B cell (primary cell): ENCODE results near the gene SUGCT. TPM values are rescaled to one million over a fixed set of nuclear protein-coding genes. Genes with fewer than 3 reads are reported as not detected.

Source experiments
- ATAC-seq: fragments of 200-7000 bp; cut with Tn5 transposase; one replicate; pipeline ENCODE4 v1.10.0; 2021; ENCODE audit warnings: low read depth, mild to moderate bottlenecking, moderate number of reproducible peaks, moderate library complexity
- CTCF ChIA-PET: fragments of 350-600 bp; sonication (Branson Sonifier 250); formaldehyde crosslinking; loops from one replicate; lab custom pipeline; 2021; ENCODE audit warnings: antibody characterized with exemption, inconsistent platforms; lab: Charles Lee
- POLR2A ChIA-PET: fragments of 350-600 bp; sonication (Branson Sonifier 250); formaldehyde crosslinking; loops from one replicate; lab custom pipeline; 2021; ENCODE audit warnings: antibody characterized with exemption; lab: Charles Lee
- DNase-seq: peaks from one replicate; pipeline ENCODE4 v3.0.0; 2013
- H2AFZ ChIP-seq: 2 replicates; pipeline ENCODE4 v1.6.1; 2012; ENCODE audit warnings: mild to moderate bottlenecking, low read depth, low read length; ENCODE audit not compliant: insufficient read depth, poor library complexity, severe bottlenecking
- H3K27ac ChIP-seq, 2 donors: 1 replicate in 1 of 2; 2 replicates in 1 of 2; pipeline ENCODE4 v1.5.1; 2012 to 2013; ENCODE audit warnings: low read length in 2 of 2, mild to moderate bottlenecking in 2 of 2, moderate library complexity in 1 of 2
- H3K27me3 ChIP-seq, 4 experiments: fragments of 200-600 bp in 1 of 4; sonication (generic) in 1 of 4; replicated peaks in 1 of 4; 1 replicate in 2 of 4; 2 replicates in 2 of 4; pipeline versions ENCODE4 v1.6.1 to v1.7.0; 2013 to 2016; ENCODE audit warnings: low read length in 3 of 4, mild to moderate bottlenecking in 2 of 4, mixed read lengths in 1 of 4, moderate library complexity in 1 of 4; ENCODE audit not compliant: insufficient read depth in 4 of 4, control insufficient read depth in 3 of 4; ENCODE audit errors: control extremely low read depth in 1 of 4
- H3K36me3 ChIP-seq, 2 experiments: replicated peaks in 1 of 2; 1 replicate in 1 of 2; 2 replicates in 1 of 2; pipeline versions ENCODE4 v1.6.1 to v1.7.1; 2013; ENCODE audit warnings: low read length in 1 of 2; ENCODE audit not compliant: insufficient read depth in 2 of 2, control insufficient read depth in 1 of 2; ENCODE audit errors: control extremely low read depth in 1 of 2, extremely low read depth in 1 of 2
- H3K4me1 ChIP-seq, 2 donors: fragments of 200-600 bp in 1 of 2; sonication (generic) in 1 of 2; 1 replicate in 1 of 2; 2 replicates in 1 of 2; pipeline versions ENCODE4 v1.5.1 to v1.6.1; 2013 to 2017; ENCODE audit warnings: low read length in 2 of 2; ENCODE audit not compliant: control insufficient read depth in 2 of 2, insufficient read depth in 2 of 2
- H3K4me2 ChIP-seq: replicated peaks from 2 replicates; pipeline ENCODE3; 2012; ENCODE audit warnings: mild to moderate bottlenecking, low read depth, low read length; ENCODE audit not compliant: poor library complexity, severe bottlenecking
- H3K4me3 ChIP-seq, 5 experiments: fragments of 200-600 bp in 1 of 5; sonication (generic) in 1 of 5; 1 replicate in 3 of 5; 2 replicates in 2 of 5; pipeline versions ENCODE4 v1.5.1 to v1.7.0; 2011 to 2016; ENCODE audit warnings: low read length in 4 of 5, mild to moderate bottlenecking in 4 of 5, low read depth in 2 of 5, control low read depth in 1 of 5, moderate library complexity in 1 of 5; ENCODE audit not compliant: insufficient read depth in 1 of 5; ENCODE audit errors: control extremely low read depth in 1 of 5, extremely low read depth in 1 of 5
- H3K79me2 ChIP-seq: fragments of 200-600 bp; sonication (generic); one replicate; pipeline ENCODE4 v1.6.0; 2016; ENCODE audit warnings: low read length; ENCODE audit not compliant: control insufficient read depth, insufficient read depth
- H3K9ac ChIP-seq: fragments of 200-600 bp; sonication (generic); 2 replicates; pipeline ENCODE4 v1.6.1; 2017; ENCODE audit warnings: mild to moderate bottlenecking, low read length, moderate library complexity
- H3K9me3 ChIP-seq, 3 donors: one replicate each; pipeline versions ENCODE4 v1.6.1 to v1.7.1; 2013; ENCODE audit warnings: low read length in 2 of 3; ENCODE audit not compliant: control insufficient read depth in 2 of 3, insufficient read depth in 1 of 3; ENCODE audit errors: control extremely low read depth in 1 of 3
- H4K20me1 ChIP-seq: 2 replicates; pipeline ENCODE4 v1.6.0; 2012; ENCODE audit warnings: mild to moderate bottlenecking, low read length; ENCODE audit not compliant: insufficient read depth, control insufficient read depth, poor library complexity, severe bottlenecking
- H3K27ac Mint-ChIP-seq: one replicate; pipeline ENCODE4 v1.8.0; 2021; ENCODE audit warnings: mixed read lengths
- H3K27me3 Mint-ChIP-seq: one replicate; pipeline ENCODE4 v1.8.0; 2021; ENCODE audit warnings: mixed read lengths
- H3K4me1 Mint-ChIP-seq: one replicate; pipeline ENCODE4 v1.8.0; 2021; ENCODE audit warnings: mixed read lengths
- H3K4me3 Mint-ChIP-seq: one replicate; pipeline ENCODE4 v1.8.0; 2021; ENCODE audit warnings: mixed read lengths
- H3K9me3 Mint-ChIP-seq: one replicate; pipeline ENCODE4 v1.8.0; 2022; ENCODE audit warnings: mixed read lengths; ENCODE audit not compliant: insufficient read depth
- EZH2 ChIP-seq: IDR thresholded peaks from 2 replicates; pipeline ENCODE4 v1.6.1; 2012; ENCODE audit warnings: borderline replicate concordance, low read depth, mild to moderate bottlenecking, moderate library complexity, low read length; ENCODE audit not compliant: insufficient read depth, poor library complexity, severe bottlenecking
- WGBS: methylation state at CpG from one replicate; pipeline ENCODE4 v1.1.5; 2013; ENCODE audit warnings: missing lambda C conversion rate; ENCODE audit not compliant: insufficient coverage; 5-methylcytosine and 5-hydroxymethylcytosine counted together
- intact Hi-C: fragments of 100-400 bp; cut with micrococcal nuclease; formaldehyde crosslinking; loops from one replicate; pipeline ENCODE4 v1.10.0; 2022
- polyA minus RNA-seq: library from RNA; depleted of rRNA, polyadenylated mRNA; stranded (reverse); fragments of >200 nt; gene quantifications from 2 replicates; pipeline ENCODE4 v1.2.3, GENCODE V29; 2012
- polyA plus RNA-seq: library from polyadenylated mRNA; depleted of rRNA; stranded (reverse); fragments of >200 nt; gene quantifications from 2 replicates; pipeline ENCODE4 v1.2.3, GENCODE V29; 2012
- total RNA-seq, 2 donors: library from RNA; stranded (reverse); fragments of 120-200 nt in 1 of 2; gene quantifications; 1 replicate in 1 of 2; 2 replicates in 1 of 2; pipeline versions ENCODE4 v1.2.3 to v1.2.4, GENCODE V29; 2013 to 2022
- TF ChIP-seq, protein P1 (sequence below): fragments of 200-600 bp; IDR thresholded peaks from one replicate; pipeline ENCODE4 v1.8.0; 2022; ENCODE audit warnings: antibody characterized with exemption, mild to moderate bottlenecking

The SUGCT gene
- 0.86 and 2.6 TPM in 2 replicates for total RNA-seq
- total RNA-seq (2013), result 5.2 TPM
- 0.19 and 1.7 TPM in 2 replicates for polyA plus RNA-seq
- 0.77 and 0.93 TPM in 2 replicates for polyA minus RNA-seq

DNA sequence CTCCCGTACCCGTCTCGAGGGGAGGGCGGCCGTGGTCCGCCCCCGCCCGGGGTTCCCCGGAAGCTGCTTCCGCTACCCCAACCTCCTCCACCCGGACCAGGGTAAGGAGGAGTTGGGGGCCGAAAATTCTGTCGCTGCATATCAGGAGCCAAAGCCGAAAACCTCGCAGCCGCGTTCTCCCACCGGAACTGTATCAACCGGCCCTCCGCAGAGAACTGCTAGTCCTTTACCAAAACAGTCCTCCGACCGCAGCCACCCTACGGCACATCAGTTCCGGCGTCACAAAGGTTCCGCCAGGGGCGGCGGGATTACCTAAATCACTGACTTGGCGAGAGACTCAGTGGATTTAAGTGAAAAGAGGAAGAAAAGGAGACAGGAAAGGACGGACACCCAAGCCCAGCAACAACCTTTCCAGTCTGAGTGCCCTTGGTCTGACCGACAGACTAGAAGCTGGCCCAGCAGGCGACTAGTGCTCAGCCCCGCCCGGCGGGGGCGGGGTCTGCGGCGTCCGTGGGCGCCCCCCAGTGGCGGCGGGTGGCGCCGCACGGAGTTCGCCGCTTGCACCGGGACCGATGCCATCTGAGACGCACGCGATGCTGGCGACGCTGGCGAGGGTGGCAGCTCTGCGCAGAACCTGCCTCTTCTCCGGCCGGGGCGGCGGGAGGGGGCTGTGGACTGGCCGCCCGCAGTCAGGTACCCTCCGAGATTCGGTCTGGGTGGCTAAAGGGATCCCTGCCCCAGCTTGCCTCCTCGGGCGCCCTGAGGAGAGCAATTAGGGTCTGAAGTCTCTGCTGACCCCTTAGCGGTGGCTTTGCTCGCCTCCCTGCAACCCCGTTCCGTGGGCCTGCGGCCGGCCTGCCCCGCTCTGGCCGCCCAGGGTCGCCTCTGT is at the start of gene SUGCT, which contains the start of gene MPLKIP:
Gene SUGCT (plus strand): TSS at position 578 of the 889 bp plus-strand sequence.
Gene MPLKIP (minus strand): TSS at position 195 of the 889 bp plus-strand sequence. CDS start 55 bp downstream, at position 140.
- DNase-seq (peak; percentile 97), ATAC-seq (peak; percentile 91)
- peak within 1 kb of the TSS; percentile 87 to 95 (median 94) for H3K4me3 ChIP-seq
- ChIA-PET POLR2A (interaction anchor here (0.7 to 1.9 kb wide), 2 partner anchors 185 to 401 kb away, joined by 3 to 8 read pairs; partner anchors contain the start of gene CDK13), CTCF (interaction anchor here (0.9 to 2.6 kb wide), 15 partner anchors 16 to 556 kb away, joined by 3 to 12 read pairs (median 3); partner anchors contain the start of gene RALA)
- H4K20me1 ChIP-seq, result peaks cover 12% of the 10 kb centered on the region
- peaks cover 44% of the 10 kb centered on the region for H3K79me2 ChIP-seq
- peaks cover 3% of the 10 kb centered on the region for H3K27me3 Mint-ChIP-seq
- H3K9ac ChIP-seq, result peak within 1 kb of the TSS; percentile 95
- intact Hi-C loops, result loop anchor here (1.0 to 10.0 kb wide), 6 partner anchors 185 to 1230 kb away; partner anchors contain the start of genes VPS41 and YAE1
- WGBS, result under 1% methylated on average over 64 of the region's 75 CpGs
- H3K9me3 Mint-ChIP-seq, result no peaks in the 10 kb centered on the region
- H3K4me2 ChIP-seq, result peak within 1 kb of the TSS; percentile 99
- no peaks in the 10 kb centered on the region for H3K9me3 ChIP-seq
- peak within 1 kb of the TSS; percentile 94 for H2AFZ ChIP-seq
- peak within 1 kb of the TSS; percentile 98 for H3K27ac Mint-ChIP-seq
- peaks cover 0 to 6% of the 10 kb centered on the region in 2 experiments for H3K36me3 ChIP-seq
- peaks cover 18 to 22% of the 10 kb centered on the region in 2 donors for H3K4me1 ChIP-seq
- peak within 1 kb of the TSS; percentile 95 for H3K4me3 Mint-ChIP-seq
- H3K27ac ChIP-seq, result peak within 1 kb of the TSS; percentile 84 to 91
- peaks cover 0 to 3% (median 0%) of the 10 kb centered on the region in 4 experiments for H3K27me3 ChIP-seq
- no peak for TF ChIP-seq EZH2
- TF ChIP-seq, protein P1, sequence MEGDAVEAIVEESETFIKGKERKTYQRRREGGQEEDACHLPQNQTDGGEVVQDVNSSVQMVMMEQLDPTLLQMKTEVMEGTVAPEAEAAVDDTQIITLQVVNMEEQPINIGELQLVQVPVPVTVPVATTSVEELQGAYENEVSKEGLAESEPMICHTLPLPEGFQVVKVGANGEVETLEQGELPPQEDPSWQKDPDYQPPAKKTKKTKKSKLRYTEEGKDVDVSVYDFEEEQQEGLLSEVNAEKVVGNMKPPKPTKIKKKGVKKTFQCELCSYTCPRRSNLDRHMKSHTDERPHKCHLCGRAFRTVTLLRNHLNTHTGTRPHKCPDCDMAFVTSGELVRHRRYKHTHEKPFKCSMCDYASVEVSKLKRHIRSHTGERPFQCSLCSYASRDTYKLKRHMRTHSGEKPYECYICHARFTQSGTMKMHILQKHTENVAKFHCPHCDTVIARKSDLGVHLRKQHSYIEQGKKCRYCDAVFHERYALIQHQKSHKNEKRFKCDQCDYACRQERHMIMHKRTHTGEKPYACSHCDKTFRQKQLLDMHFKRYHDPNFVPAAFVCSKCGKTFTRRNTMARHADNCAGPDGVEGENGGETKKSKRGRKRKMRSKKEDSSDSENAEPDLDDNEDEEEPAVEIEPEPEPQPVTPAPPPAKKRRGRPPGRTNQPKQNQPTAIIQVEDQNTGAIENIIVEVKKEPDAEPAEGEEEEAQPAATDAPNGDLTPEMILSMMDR, result peak; percentile 99
- H3K4me1 Mint-ChIP-seq, result peaks cover 30% of the 10 kb centered on the region
